Stimulated activated CD8-positive, alpha-beta memory T cell treated with anti-CD3 and anti-CD28 coated beads, Interleukin-12 subunit alpha, Interleukin-12 subunit beta, amount 100 ng/mL, for 4 hours (primary cell): Measurements from ENCODE around the gene MCTS1.
"Not testable (repeated sequence)": the region's sequence is repeated elsewhere in the genome, so short reads cannot be mapped to it uniquely, and the experiment has no call there.

Experiments
- DNase-seq: peaks from one replicate; pipeline ENCODE4 v3.0.0-alpha.2; 2020; ENCODE audit warnings: low read depth

Gene MCTS1

DNA sequence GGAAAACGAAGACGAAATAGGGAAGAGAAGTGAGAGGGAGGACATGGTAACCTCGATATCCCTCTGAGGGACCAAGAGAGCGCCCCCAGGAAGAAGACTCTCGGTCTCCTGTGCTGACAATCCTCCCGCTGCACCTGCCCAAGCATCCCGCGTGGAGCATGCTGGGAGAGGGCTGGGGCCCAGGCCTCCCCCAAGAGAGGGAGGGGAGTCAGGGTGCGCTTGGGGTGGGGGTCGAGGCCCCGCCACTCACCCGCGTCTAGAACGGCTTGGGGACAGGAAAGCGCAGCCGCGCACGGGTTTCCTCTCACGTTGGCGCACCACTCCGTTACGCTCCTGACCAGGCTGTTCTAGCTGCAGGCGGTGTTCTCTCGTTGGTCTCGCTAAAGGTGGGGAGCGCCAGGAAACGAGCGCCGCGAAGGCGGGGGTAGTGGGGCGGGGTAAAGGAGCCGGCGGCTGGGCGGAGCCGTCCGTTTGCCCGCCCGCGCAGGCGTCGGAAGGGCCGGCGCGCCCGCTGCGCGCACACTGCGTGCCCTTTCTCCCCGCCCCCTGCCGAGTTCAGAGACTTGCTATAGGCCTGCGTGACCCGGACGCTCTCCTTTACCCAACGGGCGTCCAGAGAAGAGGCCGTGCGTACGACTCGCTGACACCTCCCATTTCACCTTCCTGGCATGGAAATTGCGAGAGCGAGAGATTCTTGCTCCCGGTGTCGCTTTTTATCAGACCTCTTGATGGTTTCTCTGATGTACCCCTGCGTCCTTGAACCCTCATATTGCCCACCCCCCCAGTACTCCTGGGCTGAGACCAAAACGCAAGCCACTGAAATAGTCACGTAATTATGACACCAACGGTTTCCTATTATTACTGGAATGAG, 26.0 kb downstream of the MCTS1 start, which contains the start of gene C1GALT1C1:
Gene C1GALT1C1 (minus strand): TSS at position 388 of the 871 bp plus-strand sequence. CDS start 2,888 bp downstream, outside the sequence.
- peak; percentile 84 for DNase-seq

DNA sequence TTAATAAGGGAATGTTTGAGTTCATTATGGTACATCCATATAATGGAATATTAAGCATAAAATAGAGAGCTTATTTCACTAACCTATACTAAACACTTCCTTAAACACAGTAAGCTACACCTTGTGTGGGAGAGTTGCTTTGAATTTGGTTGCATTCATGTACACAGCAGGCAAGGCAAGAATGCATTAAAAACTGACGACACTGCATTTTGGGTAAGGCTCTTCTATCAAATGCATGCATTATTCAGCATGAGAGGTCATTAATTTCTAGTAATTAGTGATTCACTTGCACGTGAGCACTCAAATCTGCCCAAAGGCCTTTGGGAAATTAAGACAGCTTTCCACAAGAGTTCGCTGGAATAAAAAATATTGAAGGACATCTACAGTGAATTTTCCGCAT, 34.7 kb downstream of the MCTS1 start:
- no peak for DNase-seq

DNA sequence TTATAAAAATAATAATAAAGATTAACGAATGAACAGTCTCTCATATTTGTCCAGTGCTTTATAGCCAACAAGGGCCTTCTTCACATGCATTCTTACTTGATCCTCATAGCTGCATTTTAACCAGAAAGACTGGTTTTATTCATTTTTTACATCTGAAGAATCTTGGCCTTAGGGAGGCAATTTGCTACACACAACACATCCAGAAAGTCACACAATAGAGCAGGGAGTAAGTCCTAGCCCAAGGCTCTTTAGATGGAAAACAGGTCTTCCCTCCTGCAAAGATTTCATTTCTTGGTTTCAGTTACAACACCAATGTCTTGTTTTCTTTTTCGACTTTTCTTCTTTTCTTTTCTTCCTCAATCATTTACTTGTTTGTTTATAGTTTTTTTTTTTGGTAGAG, 39.0 kb downstream of the MCTS1 start:
- DNase-seq, result no peak

DNA sequence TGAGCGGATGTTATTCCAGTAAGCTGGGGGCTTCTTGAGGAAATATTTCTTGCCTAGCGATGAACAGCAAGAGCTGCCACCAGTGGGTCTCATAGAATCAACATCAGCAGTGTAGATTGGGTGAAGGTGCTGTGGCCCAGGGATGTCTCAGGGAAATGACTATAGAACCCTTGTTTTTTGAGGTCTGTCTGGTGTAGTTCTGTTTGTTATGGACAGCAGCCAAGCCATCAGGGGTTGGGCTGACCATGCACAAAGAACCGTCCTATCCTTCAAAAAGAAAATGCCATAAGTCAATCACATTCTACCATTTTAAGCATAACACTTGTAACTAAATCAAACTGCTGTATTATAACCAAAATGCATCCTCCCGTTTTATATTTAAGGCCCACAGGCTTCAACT, 43.2 kb downstream of the MCTS1 start:
- no peak for DNase-seq

DNA sequence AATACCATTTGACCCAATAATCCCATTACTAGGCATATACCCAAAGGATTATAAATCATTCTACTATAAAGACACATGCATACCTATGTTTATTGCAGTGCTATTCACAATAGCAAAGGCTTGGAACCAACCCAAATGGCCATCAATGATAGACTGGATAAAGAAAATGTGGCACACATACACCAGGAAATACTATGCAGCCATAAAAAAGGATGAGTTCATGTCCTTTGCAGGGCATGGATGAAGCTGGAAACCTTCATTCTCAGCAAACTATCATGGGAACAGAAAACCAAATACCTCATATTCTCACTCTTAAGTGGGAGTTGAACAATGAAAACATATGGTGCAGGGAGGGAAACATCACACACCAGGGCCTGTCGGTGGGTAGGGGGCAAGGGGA, 48.4 kb downstream of the MCTS1 start:
- not testable (repeated sequence) for DNase-seq

DNA sequence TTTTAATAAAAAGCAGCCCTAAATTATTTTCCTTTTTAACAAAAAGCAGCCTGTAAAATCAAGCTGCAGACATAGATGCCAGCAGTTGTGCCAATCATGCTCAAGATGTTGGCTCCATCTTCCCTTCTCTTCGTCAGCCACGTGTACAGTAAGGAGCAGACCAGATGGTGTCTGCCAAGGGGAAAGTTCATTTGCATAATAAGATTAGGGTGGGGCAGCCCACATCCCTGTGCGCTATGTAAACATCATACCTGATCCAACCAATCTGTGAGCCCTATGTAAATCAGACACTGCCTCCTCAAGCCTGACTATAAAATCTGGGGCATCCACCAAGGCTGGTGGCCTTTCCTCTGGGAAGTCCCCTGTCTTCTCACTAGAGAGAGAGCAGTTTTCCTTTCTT, 49.1 kb downstream of the MCTS1 start:
- DNase-seq, result no peak

DNA sequence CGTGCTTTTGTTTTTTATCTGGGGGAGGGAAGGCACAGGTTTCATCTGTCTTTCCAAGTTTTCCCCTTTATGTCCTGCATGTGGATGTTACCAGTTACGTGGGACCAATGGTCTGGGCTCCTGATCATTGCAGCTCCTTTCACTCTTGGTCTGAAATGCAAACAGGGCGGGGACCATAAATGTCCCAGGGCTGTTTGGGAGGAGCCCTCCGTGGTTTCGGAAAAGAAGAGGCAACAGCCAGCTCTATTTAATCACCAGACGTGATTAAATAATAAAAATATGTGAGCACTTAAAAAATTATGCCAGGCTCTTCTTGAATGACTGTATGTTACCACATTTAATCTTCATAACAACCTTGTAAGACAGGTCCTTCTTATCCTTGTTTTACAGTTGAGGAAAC, 56.7 kb downstream of the MCTS1 start:
- no peak for DNase-seq
